ENCODE data around the gene TNFRSF9. TPM values are rescaled to one million over a fixed set of nuclear protein-coding genes. Genes with fewer than 3 reads are reported as not detected.

TNFRSF9 gene
- total RNA-seq, 1 experiment from 2014 or later, result not detected

- no peaks in the 10 kb centered on the region for H3K23me2 ChIP-seq (ENCODE audit: insufficient read length, low read depth, low read length, poor library complexity, severe bottlenecking)
- H3K79me1 ChIP-seq (ENCODE audit: insufficient read depth, low read depth, low read length, poor library complexity, severe bottlenecking), result no peaks in the 10 kb centered on the region
- H3K27me3 Mint-ChIP-seq (ENCODE audit: low read depth), result peaks cover 2% of the 10 kb centered on the region
- no peaks in the 10 kb centered on the region for H3K36me3 Mint-ChIP-seq (ENCODE audit: insufficient read depth in 1 of 3, low read depth in 3 of 3)
- H3K9me3 ChIP-seq (ENCODE audit: control insufficient read depth, low read depth, low read length), result no peaks in the 10 kb centered on the region
- no peak overlapping the region for H2BK120ac ChIP-seq (ENCODE audit: low read depth, low read length, poor library complexity, severe bottlenecking)
- no peak overlapping the region for H2AK5ac ChIP-seq (ENCODE audit: insufficient read length, low read length)
- H4K20me1 ChIP-seq (ENCODE audit: control insufficient read depth, insufficient read depth, insufficient read length), result no peaks in the 10 kb centered on the region
- no peak overlapping the region for H4K8ac ChIP-seq (replicated peaks; ENCODE audit: insufficient read length, low read depth, low read length)
- no peaks in the 10 kb centered on the region for H3K79me2 ChIP-seq (ENCODE audit: insufficient read depth, low read length)
- H3K4me1 Mint-ChIP-seq, result peaks cover 3 to 4% of the 10 kb centered on the region in 2 experiments; a peak in 3 of 4 replicates
- H3K9ac ChIP-seq (ENCODE audit: extremely low read depth, insufficient read length, low read length), result no peak overlapping the region
- no peak overlapping the region for H3K23ac ChIP-seq (ENCODE audit: insufficient read length, low read depth, low read length)
- no peaks in the 10 kb centered on the region for H3K4me1 ChIP-seq (ENCODE audit: insufficient read depth, low read length)
- DNase-seq, result no peak
- H3K27ac ChIP-seq (ENCODE audit: insufficient read length, low read depth, low read length), result no peak overlapping the region
- no peak overlapping the region for H3K27ac Mint-ChIP-seq
- no peak for TF ChIP-seq CTCF (conservative IDR thresholded peaks at IDR 0.05)
- H2AFZ ChIP-seq (ENCODE audit: low read length), result no peak overlapping the region
- H3K56ac ChIP-seq (ENCODE audit: insufficient read length, low read depth, low read length), result no peak overlapping the region
- WGBS (ENCODE audit: extremely low coverage, insufficient read length, low lambda C conversion rate), result no CpG with 5 or more reads among the region's 1 CpG
- no peak overlapping the region for H4K5ac ChIP-seq (ENCODE audit: insufficient read length, low read depth, low read length)
- no peak overlapping the region for H2BK20ac ChIP-seq (ENCODE audit: low read depth, low read length, poor library complexity, severe bottlenecking)
- H3T11ph ChIP-seq (ENCODE audit: low read length), result no peak overlapping the region
- no peak overlapping the region for H2BK15ac ChIP-seq (ENCODE audit: low read depth, low read length)
- no peak overlapping the region for H4K91ac ChIP-seq (ENCODE audit: insufficient read length, low read depth, low read length)
- H3K4ac ChIP-seq (ENCODE audit: low read depth, low read length), result no peak overlapping the region
- H3K14ac ChIP-seq (ENCODE audit: insufficient read depth, low read length), result no peak overlapping the region
- no peak overlapping the region for H3K4me2 ChIP-seq (ENCODE audit: insufficient read depth, insufficient read length, low read length)
- no peak overlapping the region for H2BK12ac ChIP-seq (ENCODE audit: insufficient read length, low read depth, low read length)
- H3K9me3 Mint-ChIP-seq, result no peaks in the 10 kb centered on the region
- H3K18ac ChIP-seq (ENCODE audit: insufficient read length, low read depth, low read length), result no peak overlapping the region
- H3K4me3 Mint-ChIP-seq, result no peak overlapping the region
- no peaks in the 10 kb centered on the region for H3K27me3 ChIP-seq (ENCODE audit: insufficient read depth, low read length)
- no peak overlapping the region for H2BK5ac ChIP-seq (ENCODE audit: insufficient read length, low read length)
Measured at GRCh38 chr1:7896994-7897393, 43.6 kb downstream of the TNFRSF9 start.
